ENCODE results near the gene MYL6. TPM values are rescaled to one million over a fixed set of nuclear protein-coding genes. Genes with fewer than 3 reads are reported as not detected.

MYL6 gene
- total and polyA plus RNA-seq, 9 of the 15 experiments (the other 6 are each of a cell fraction or from before 2014, with no cell fraction given): 557 to 1,664 (median 958) TPM

DNA sequence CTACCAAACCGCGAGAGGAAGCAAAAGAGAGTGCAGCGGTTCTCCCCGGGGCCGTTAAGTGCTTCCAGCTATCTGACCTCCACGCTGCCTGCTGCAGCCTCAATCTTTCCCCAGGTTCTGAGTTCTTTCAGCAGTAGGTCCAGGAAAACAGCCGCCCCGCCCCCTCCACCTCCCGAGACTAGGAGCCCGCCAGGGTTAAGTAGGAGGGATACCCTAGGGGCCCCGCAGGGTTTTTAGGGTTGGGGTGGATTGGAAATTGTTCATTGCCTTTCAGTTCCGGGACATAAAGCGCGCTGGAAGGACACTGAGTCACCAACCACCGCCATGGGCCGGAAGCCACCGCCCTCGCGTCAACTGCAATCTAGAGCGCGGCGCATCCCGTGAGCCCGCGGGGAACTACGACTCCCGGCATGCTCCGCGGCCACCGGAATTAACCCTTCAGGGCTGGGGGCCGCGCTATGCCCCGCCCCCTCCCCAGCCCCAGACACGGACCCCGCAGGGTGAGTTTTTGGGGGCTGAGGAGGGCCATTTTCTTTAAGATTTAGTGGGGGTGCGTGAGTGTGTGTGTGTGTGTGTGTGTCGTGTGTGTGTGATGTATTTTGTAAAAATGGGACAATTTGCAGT is 5.9 kb upstream of the MYL6 start, which contains the start of gene MYL6B (continued):
- TF ChIP-seq MAZ (CRISPR knock-in tag; conservative IDR thresholded peaks at IDR 0.05 in 1 of 2, IDR thresholded peaks at IDR 0.05 in 1 of 2) (peak; percentile 66 to 77), ZFP36 (IDR thresholded peaks at IDR 0.05; ENCODE audit: low read depth, low read length, partially characterized antibody) (no peak), PHB (CRISPR knock-in tag; IDR thresholded peaks at IDR 0.05) (no peak), EHMT2 (IDR thresholded peaks at IDR 0.05) (no peak), HSF4 (CRISPR knock-in tag; IDR thresholded peaks at IDR 0.05; ENCODE audit: borderline replicate concordance) (no peak), ZNF583 (CRISPR knock-in tag; IDR thresholded peaks at IDR 0.05) (no peak), BACH1 (tag; IDR thresholded peaks at IDR 0.05) (no peak; the same call in 1 of the 2 replicates), CHD1 (IDR thresholded peaks at IDR 0.05; ENCODE audit: low read length) (no peak), ZNF316 (IDR thresholded peaks at IDR 0.05) (no peak), SUPT5H (IDR thresholded peaks at IDR 0.05) (peak; percentile 79), ZNF347 (CRISPR knock-in tag; IDR thresholded peaks at IDR 0.05; ENCODE audit: low read depth) (no peak), HEY1 (CRISPR knock-in tag; IDR thresholded peaks at IDR 0.05; ENCODE audit: borderline replicate concordance) (no peak), ZNF830 (CRISPR knock-in tag; IDR thresholded peaks at IDR 0.05) (no peak), ZNF12 (CRISPR knock-in tag; IDR thresholded peaks at IDR 0.05) (no peak)
- TF ChIP-seq, protein P1, sequence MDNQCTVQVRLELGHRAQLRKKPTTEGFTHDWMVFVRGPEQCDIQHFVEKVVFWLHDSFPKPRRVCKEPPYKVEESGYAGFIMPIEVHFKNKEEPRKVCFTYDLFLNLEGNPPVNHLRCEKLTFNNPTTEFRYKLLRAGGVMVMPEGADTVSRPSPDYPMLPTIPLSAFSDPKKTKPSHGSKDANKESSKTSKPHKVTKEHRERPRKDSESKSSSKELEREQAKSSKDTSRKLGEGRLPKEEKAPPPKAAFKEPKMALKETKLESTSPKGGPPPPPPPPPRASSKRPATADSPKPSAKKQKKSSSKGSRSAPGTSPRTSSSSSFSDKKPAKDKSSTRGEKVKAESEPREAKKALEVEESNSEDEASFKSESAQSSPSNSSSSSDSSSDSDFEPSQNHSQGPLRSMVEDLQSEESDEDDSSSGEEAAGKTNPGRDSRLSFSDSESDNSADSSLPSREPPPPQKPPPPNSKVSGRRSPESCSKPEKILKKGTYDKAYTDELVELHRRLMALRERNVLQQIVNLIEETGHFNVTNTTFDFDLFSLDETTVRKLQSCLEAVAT (IDR thresholded peaks at IDR 0.05): no peak
- TF ChIP-seq, protein P2, sequence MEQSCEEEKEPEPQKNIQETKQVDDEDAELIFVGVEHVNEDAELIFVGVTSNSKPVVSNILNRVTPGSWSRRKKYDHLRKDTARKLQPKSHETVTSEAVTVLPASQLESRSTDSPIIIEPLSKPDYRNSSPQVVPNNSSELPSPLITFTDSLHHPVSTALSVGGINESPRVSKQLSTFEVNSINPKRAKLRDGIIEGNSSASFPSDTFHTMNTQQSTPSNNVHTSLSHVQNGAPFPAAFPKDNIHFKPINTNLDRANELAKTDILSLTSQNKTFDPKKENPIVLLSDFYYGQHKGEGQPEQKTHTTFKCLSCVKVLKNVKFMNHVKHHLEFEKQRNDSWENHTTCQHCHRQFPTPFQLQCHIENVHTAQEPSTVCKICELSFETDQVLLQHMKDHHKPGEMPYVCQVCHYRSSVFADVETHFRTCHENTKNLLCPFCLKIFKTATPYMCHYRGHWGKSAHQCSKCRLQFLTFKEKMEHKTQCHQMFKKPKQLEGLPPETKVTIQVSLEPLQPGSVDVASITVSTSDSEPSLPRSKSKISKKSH (CRISPR knock-in tag; IDR thresholded peaks at IDR 0.05): no peak
- TF ChIP-seq, protein P3, sequence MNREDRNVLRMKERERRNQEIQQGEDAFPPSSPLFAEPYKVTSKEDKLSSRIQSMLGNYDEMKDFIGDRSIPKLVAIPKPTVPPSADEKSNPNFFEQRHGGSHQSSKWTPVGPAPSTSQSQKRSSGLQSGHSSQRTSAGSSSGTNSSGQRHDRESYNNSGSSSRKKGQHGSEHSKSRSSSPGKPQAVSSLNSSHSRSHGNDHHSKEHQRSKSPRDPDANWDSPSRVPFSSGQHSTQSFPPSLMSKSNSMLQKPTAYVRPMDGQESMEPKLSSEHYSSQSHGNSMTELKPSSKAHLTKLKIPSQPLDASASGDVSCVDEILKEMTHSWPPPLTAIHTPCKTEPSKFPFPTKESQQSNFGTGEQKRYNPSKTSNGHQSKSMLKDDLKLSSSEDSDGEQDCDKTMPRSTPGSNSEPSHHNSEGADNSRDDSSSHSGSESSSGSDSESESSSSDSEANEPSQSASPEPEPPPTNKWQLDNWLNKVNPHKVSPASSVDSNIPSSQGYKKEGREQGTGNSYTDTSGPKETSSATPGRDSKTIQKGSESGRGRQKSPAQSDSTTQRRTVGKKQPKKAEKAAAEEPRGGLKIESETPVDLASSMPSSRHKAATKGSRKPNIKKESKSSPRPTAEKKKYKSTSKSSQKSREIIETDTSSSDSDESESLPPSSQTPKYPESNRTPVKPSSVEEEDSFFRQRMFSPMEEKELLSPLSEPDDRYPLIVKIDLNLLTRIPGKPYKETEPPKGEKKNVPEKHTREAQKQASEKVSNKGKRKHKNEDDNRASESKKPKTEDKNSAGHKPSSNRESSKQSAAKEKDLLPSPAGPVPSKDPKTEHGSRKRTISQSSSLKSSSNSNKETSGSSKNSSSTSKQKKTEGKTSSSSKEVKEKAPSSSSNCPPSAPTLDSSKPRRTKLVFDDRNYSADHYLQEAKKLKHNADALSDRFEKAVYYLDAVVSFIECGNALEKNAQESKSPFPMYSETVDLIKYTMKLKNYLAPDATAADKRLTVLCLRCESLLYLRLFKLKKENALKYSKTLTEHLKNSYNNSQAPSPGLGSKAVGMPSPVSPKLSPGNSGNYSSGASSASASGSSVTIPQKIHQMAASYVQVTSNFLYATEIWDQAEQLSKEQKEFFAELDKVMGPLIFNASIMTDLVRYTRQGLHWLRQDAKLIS (CRISPR knock-in tag; IDR thresholded peaks at IDR 0.05): peak; percentile 63; the same call in 1 of the 2 replicates
- TF ChIP-seq, protein P4, sequence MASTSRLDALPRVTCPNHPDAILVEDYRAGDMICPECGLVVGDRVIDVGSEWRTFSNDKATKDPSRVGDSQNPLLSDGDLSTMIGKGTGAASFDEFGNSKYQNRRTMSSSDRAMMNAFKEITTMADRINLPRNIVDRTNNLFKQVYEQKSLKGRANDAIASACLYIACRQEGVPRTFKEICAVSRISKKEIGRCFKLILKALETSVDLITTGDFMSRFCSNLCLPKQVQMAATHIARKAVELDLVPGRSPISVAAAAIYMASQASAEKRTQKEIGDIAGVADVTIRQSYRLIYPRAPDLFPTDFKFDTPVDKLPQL (IDR thresholded peaks at IDR 0.05; ENCODE audit: extremely low read depth, insufficient read length): no peak

Data from K562 (cell line).